Endothelial cell (in vitro differentiated cells): ENCODE data around the gene DGKB. TPM values are rescaled to one million over a fixed set of nuclear protein-coding genes. Genes with fewer than 3 reads are reported as not detected.

ENCODE experiments used
- DNase-seq: peaks from one replicate; pipeline ENCODE4 v3.0.0; 2021; ENCODE audit warnings: low spot score
- H3K27ac Mint-ChIP-seq: one replicate; pipeline ENCODE4 v1.8.0; 2021; ENCODE audit warnings: mixed read lengths, inconsistent platforms; ENCODE audit not compliant: unreplicated experiment
- H3K27me3 Mint-ChIP-seq: one replicate; pipeline ENCODE4 v1.8.0; 2021; ENCODE audit warnings: mild to moderate bottlenecking, moderate library complexity, mixed read lengths, inconsistent platforms; ENCODE audit not compliant: unreplicated experiment
- H3K36me3 Mint-ChIP-seq: one replicate; pipeline ENCODE4 v1.8.0; 2021; ENCODE audit warnings: mild to moderate bottlenecking, low read depth, mixed read lengths, inconsistent platforms; ENCODE audit not compliant: unreplicated experiment
- H3K4me1 Mint-ChIP-seq: one replicate; pipeline ENCODE4 v1.8.0; 2021; ENCODE audit warnings: mild to moderate bottlenecking, mixed read lengths, inconsistent platforms; ENCODE audit not compliant: unreplicated experiment
- H3K4me3 Mint-ChIP-seq: one replicate; pipeline ENCODE4 v1.8.0; 2021; ENCODE audit warnings: mild to moderate bottlenecking, mixed read lengths, inconsistent platforms; ENCODE audit not compliant: unreplicated experiment
- H3K9me3 Mint-ChIP-seq: one replicate; pipeline ENCODE4 v1.8.0; 2021; ENCODE audit warnings: mixed read lengths, inconsistent platforms; ENCODE audit not compliant: unreplicated experiment
- CTCF ChIP-seq: fragments of 200-600 bp; sonication (generic); IDR thresholded peaks from one replicate; pipeline ENCODE4 v1.5.0; 2021; ENCODE audit warnings: antibody characterized with exemption; ENCODE audit not compliant: unreplicated experiment
- total RNA-seq: library from RNA; stranded (reverse); fragmentation: NEBNext Ultra II Directional; extraction: Animal tissue kit (Norgen Biotek cat#: 25700); gene quantifications from one replicate; pipeline ENCODE4 v1.2.1, GENCODE V29; 2021; ENCODE audit not compliant: unreplicated experiment

The DGKB gene
- total RNA-seq, 1 donor from 2014 or later: 0.46 TPM

DNA sequence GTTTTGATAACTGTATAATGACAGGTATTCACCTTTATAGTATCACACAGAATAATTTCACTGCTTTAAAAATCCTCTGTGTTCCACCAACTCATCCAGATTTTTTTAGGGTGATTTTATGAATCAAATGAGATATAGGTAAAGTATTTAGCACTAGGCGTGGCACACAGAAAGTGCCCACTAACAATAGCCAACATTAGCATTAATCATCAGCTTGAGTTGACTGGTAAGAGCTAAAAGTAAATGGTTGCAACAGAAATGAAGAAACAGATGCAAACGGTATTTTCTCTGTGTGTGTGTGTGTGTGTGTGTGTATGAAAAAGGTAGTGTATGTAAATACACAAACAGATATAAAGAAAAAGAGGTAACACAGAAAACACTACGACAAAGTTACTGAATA is 534.3 kb downstream of the DGKB start:
- Mint-ChIP-seq H3K4me3 (no peak overlapping the region), H3K4me1 (no peaks in the 10 kb centered on the region), H3K36me3 (no peaks in the 10 kb centered on the region)

GRCh38 chr7:14351167-14351566 is 551.4 kb downstream of the DGKB start:
- no peak for TF ChIP-seq CTCF
- Mint-ChIP-seq H3K4me1 (no peaks in the 10 kb centered on the region), H3K27me3 (no peaks in the 10 kb centered on the region), H3K9me3 (no peaks in the 10 kb centered on the region), H3K4me3 (no peak overlapping the region), H3K36me3 (no peaks in the 10 kb centered on the region), H3K27ac (no peak overlapping the region)
- no peak for DNase-seq

More for the DNA sequence above, 534.3 kb downstream of the DGKB start:
- Mint-ChIP-seq H3K27ac (no peak overlapping the region), H3K27me3 (peaks cover 4% of the 10 kb centered on the region), H3K9me3 (no peaks in the 10 kb centered on the region)
- no peak for TF ChIP-seq CTCF
- DNase-seq: no peak

DNA sequence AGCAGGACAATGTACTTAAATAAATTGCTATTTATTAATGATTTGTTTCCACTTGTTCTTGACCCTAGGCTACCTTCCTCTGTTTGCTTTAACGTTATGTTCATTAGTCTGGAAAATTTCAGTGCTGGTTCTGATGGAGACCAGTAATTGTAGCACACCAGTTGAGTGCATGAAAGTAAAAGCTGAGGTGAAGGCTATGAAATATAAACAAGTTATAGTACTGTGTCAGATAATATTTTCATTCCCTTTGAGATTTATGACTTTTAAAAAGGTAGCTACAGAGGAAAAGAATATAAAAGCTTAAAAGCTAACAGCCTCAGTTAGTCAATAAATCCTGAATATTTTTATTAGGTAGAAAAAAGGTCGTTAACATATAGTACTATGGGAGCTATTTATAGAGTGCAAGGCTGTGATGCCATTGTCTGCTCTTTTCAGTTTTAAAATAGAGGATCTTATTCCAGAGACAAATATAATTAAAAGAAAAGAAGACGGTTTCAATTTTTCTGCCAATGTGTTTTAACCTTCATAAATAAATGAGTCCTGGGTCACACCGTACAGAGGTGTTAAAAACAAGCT is 561.3 kb downstream of the DGKB start:
- Mint-ChIP-seq H3K4me1 (no peaks in the 10 kb centered on the region), H3K9me3 (no peaks in the 10 kb centered on the region), H3K36me3 (no peaks in the 10 kb centered on the region), H3K27me3 (no peaks in the 10 kb centered on the region), H3K27ac (no peak overlapping the region), H3K4me3 (no peak overlapping the region)
- TF ChIP-seq CTCF: no peak
- DNase-seq: no peak

DNA sequence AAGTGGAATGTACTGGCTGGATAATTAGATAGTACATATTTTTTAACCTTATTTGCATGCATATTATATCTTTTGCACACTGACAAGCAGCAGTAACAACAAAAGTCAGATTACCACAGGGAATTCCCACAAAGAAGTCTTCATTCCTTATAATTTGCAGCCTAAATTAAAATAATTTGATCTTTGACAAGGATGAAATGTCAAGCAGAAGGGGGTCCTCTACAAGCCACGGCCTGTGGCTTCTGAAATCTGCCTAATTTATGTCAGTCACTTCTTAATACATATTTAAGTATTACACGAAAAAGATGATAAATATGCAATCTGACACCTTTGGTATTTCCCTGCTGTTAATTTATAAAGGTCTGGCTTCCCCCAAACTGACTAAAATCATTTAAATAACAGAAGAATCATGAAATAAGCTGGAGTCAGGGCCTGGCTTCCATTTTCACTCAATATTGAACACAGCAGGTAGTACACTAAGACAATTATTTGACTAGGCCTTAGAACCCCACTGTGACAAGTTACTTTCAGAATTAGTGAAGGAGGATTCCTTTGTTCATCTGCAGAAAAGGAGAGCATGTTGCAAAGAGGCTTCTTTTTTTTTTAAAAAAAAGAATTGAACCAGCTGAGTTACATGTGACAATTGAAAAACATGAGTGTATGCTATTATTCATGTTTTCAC is 562.0 kb downstream of the DGKB start:
- Mint-ChIP-seq H3K9me3 (no peaks in the 10 kb centered on the region), H3K4me3 (no peak overlapping the region), H3K36me3 (no peaks in the 10 kb centered on the region), H3K27ac (no peak overlapping the region), H3K27me3 (no peaks in the 10 kb centered on the region), H3K4me1 (no peaks in the 10 kb centered on the region)
- no peak for TF ChIP-seq CTCF
- DNase-seq: no peak

- Mint-ChIP-seq H3K9me3 (no peaks in the 10 kb centered on the region), H3K4me3 (no peak overlapping the region), H3K4me1 (no peaks in the 10 kb centered on the region), H3K27me3 (no peaks in the 10 kb centered on the region), H3K36me3 (no peaks in the 10 kb centered on the region), H3K27ac (no peak overlapping the region)
- no peak for TF ChIP-seq CTCF
- DNase-seq: no peak
Observed at GRCh38 chr7:14339861-14340260, 562.7 kb downstream of the DGKB start.
